T-helper 1 cell treated with Interleukin-12 subunit alpha and Interleukin-12 subunit beta and Interleukin-4 antibody, amounts not matched to agents 30 μg/mL and 1 μg/mL, for 36 hours (primary cell): Measurements from ENCODE around the gene FEN1.
A peak's percentile ranks its signal among the peaks of the same experiment; 100 is the strongest.

Experiments
- H3K27ac Mint-ChIP-seq: one replicate; pipeline ENCODE4 v1.8.0; 2021; ENCODE audit warnings: mild to moderate bottlenecking, mixed read lengths
- H3K27me3 Mint-ChIP-seq: one replicate; pipeline ENCODE4 v1.8.0; 2021; ENCODE audit warnings: low read depth, mixed read lengths
- H3K36me3 Mint-ChIP-seq: one replicate; pipeline ENCODE4 v1.8.0; 2021; ENCODE audit warnings: low read depth, mixed read lengths
- H3K4me1 Mint-ChIP-seq: one replicate; pipeline ENCODE4 v1.8.0; 2021; ENCODE audit warnings: low read depth, mixed read lengths
- H3K4me3 Mint-ChIP-seq: one replicate; pipeline ENCODE4 v1.8.0; 2021; ENCODE audit warnings: mild to moderate bottlenecking, moderate library complexity, mixed read lengths
- H3K9me3 Mint-ChIP-seq: one replicate; pipeline ENCODE4 v1.8.0; 2021; ENCODE audit warnings: mixed read lengths

The FEN1 gene

GRCh38 chr11:61777234-61778090 lies 15.2 kb upstream of the FEN1 start:
- H3K9me3 Mint-ChIP-seq = no peaks in the 10 kb centered on the region
- H3K4me1 Mint-ChIP-seq = peaks cover 11% of the 10 kb centered on the region
- no peak overlapping the region for H3K27ac Mint-ChIP-seq
- H3K36me3 Mint-ChIP-seq = no peaks in the 10 kb centered on the region
- H3K27me3 Mint-ChIP-seq = no peaks in the 10 kb centered on the region
- H3K4me3 Mint-ChIP-seq = peak overlapping the region; percentile 44

DNA sequence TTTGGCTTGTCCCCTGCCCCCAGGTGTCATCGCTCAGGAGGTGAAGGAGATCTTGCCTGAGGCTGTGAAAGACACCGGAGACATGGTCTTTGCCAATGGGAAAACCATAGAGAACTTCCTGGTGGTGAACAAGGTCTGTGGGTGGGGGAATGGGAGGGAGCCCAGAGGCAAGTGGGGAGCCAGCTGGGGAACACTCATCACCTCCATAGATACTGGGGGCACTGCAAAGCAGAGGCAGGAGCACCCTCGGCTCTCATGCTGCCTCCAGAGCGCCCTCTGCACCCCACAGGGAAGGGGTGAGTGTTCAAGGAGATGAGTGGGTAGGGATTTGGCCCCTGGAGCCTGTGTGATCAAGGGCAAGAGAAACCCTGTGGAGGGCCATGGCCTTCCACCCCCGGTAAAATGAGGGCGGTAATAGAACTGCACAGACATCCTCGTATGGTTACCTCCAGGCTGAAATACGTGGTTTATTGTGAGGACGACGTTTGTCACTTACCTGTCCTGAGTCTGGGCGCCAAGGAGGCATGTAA lies 14.3 kb upstream of the FEN1 start:
- Mint-ChIP-seq H3K36me3 (no peaks in the 10 kb centered on the region), H3K4me3 (peak overlapping the region; percentile 44), H3K4me1 (peaks cover 11% of the 10 kb centered on the region), H3K27me3 (no peaks in the 10 kb centered on the region), H3K27ac (no peak overlapping the region), H3K9me3 (no peaks in the 10 kb centered on the region)

GRCh38 chr11:61778920-61779650 lies 13.6 kb upstream of the FEN1 start:
- Mint-ChIP-seq H3K27me3 (no peaks in the 10 kb centered on the region), H3K4me1 (peaks cover 11% of the 10 kb centered on the region), H3K36me3 (peaks cover 2% of the 10 kb centered on the region), H3K4me3 (no peak overlapping the region), H3K9me3 (no peaks in the 10 kb centered on the region), H3K27ac (no peak overlapping the region)

GRCh38 chr11:61779666-61780525 lies 12.8 kb upstream of the FEN1 start:
- Mint-ChIP-seq H3K27ac (no peak overlapping the region), H3K27me3 (no peaks in the 10 kb centered on the region), H3K36me3 (peaks cover 10% of the 10 kb centered on the region), H3K4me3 (no peak overlapping the region), H3K9me3 (no peaks in the 10 kb centered on the region), H3K4me1 (peaks cover 11% of the 10 kb centered on the region)

DNA sequence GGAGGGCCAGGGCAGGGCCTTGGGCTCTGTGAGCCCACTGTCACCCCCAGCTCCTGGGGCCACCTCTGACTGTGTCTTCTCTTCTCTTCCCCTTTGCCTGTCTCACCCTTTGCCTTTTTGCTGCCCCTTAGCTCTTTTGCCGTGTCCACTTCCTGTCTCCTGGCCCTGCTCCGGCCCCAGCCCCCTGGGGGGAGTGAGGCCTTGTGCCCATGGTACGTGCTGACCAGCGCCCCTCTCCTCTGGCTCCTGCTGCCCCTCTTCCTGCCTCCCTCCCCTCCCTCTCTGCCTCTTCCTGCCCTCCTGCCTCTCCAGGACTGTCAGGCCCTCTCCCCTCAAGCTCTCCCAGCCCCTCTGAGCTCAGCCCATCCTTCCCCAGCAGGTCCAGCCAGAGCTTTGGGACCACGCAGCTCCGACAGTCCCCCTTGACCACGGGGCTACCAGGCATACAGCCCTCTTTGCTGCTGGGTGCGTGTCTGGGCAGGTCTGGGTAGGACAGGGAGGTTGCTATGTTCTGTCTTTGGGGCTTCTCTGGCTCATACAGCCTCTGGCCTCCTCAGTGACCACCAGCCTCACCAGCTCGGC lies 12.0 kb upstream of the FEN1 start:
- Mint-ChIP-seq H3K4me3 (no peak overlapping the region), H3K36me3 (peaks cover 11% of the 10 kb centered on the region), H3K4me1 (peaks cover 8% of the 10 kb centered on the region), H3K27ac (no peak overlapping the region), H3K27me3 (no peaks in the 10 kb centered on the region), H3K9me3 (no peaks in the 10 kb centered on the region)

DNA sequence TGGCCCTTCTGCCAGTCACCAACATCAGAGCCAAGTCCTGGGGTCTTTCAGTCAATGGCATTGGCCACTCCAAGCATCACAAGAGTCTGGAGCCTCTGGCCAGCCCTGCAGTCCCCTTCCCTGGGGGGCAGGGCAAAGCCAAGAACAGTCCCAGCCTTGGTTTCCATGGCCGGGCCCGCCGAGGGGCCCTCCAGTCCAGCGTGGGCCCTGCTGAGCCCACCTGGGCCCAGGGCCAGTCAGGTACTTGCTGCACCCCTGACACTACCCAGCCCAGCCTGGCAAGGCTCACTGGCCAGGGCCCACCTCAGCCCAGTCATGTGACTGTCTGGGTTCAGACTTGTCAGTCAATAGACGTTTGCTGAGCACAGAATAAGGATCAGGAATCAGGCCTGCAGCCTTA lies 11.1 kb upstream of the FEN1 start:
- H3K9me3 Mint-ChIP-seq = no peaks in the 10 kb centered on the region
- peaks cover 6% of the 10 kb centered on the region for H3K4me1 Mint-ChIP-seq
- peaks cover 11% of the 10 kb centered on the region for H3K36me3 Mint-ChIP-seq
- H3K27ac Mint-ChIP-seq = no peak overlapping the region
- no peak overlapping the region for H3K4me3 Mint-ChIP-seq
- H3K27me3 Mint-ChIP-seq = no peaks in the 10 kb centered on the region

DNA sequence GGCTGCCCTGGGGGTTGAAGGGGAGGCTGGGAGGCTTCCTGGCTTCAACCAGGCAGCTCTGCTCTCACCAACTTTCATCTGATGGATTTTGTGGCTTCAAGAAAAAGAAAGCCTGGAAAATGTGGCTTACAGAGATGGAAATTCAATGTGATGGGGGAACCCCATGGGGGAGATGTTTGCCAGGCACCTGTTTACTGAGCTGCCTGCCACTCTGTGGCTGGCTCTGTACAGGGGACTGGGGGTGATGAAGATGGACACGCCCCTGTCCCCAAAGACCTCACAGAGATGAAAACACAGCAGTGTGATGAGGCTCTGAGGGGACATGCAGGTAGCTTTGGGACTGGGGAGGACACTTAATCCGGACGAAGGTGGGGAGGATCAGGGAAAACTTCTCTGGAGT lies 10.4 kb upstream of the FEN1 start:
- Mint-ChIP-seq H3K4me1 (peaks cover 3% of the 10 kb centered on the region), H3K4me3 (no peak overlapping the region), H3K27me3 (no peaks in the 10 kb centered on the region), H3K27ac (no peak overlapping the region), H3K36me3 (peaks cover 11% of the 10 kb centered on the region), H3K9me3 (no peaks in the 10 kb centered on the region)

GRCh38 chr11:61782841-61783240 lies 9.9 kb upstream of the FEN1 start:
- H3K27ac Mint-ChIP-seq = no peak overlapping the region
- H3K4me1 Mint-ChIP-seq = peaks cover 2% of the 10 kb centered on the region
- peaks cover 11% of the 10 kb centered on the region for H3K36me3 Mint-ChIP-seq
- no peak overlapping the region for H3K4me3 Mint-ChIP-seq
- no peaks in the 10 kb centered on the region for H3K9me3 Mint-ChIP-seq
- no peaks in the 10 kb centered on the region for H3K27me3 Mint-ChIP-seq

DNA sequence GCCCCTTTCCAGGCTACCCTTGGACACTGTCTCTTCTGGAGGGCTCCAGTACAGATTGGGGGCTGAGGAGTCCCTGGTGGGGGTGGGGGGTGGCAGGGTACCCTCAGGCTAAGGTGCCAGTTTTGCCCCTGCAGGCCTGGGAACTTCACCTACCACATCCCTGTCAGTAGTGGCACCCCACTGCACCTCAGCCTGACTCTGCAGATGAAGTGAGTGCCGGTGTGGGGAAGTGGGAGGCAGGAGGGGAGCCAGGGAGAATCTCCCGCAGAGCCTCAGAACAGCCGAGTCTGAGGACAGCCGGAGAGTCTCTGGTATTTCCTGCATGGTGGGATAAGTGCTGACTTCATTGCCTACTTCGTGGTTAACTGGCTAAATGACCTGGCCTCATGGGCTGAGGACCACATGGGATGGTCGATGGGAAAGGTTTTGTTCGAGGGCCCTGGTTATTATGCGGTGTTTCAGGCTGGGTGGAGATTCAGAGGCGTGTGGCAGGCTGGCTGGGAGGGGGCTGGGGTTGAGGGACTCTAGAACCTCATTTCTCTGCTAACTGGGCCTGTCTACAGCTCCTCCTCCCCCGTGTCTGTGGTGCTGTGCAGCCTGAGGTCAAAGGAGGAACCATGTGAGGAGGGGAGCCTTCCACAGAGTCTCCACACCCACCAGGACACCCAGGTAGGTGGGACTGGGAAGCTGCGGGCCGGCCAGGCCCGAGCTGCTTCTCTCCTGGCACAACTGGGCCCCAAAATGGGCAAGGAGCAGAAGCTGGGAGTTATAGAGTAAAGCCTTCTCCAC lies 8.8 kb upstream of the FEN1 start:
- Mint-ChIP-seq H3K36me3 (peaks cover 18% of the 10 kb centered on the region), H3K4me1 (peaks cover 3% of the 10 kb centered on the region), H3K27me3 (no peaks in the 10 kb centered on the region), H3K27ac (no peak overlapping the region), H3K4me3 (no peak overlapping the region), H3K9me3 (no peaks in the 10 kb centered on the region)

DNA sequence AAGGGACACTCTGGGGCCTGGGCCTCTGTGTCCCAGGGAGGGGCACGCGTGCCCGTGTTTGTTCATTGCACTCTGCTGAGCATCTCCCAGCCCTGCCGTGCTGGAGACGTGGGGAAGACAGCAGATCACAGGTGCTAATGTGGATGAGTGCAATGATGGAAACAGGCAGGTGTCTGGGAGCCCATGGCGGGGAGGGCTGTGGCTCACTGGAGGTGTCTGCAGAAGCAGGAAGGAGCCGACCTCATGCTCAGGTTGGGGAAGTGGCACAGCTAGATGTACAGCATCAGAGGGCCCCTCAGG lies 8.3 kb upstream of the FEN1 start:
- H3K4me1 Mint-ChIP-seq = peaks cover 3% of the 10 kb centered on the region
- H3K27me3 Mint-ChIP-seq = no peaks in the 10 kb centered on the region
- H3K27ac Mint-ChIP-seq = no peak overlapping the region
- H3K4me3 Mint-ChIP-seq = no peak overlapping the region
- peaks cover 22% of the 10 kb centered on the region for H3K36me3 Mint-ChIP-seq
- no peaks in the 10 kb centered on the region for H3K9me3 Mint-ChIP-seq

DNA sequence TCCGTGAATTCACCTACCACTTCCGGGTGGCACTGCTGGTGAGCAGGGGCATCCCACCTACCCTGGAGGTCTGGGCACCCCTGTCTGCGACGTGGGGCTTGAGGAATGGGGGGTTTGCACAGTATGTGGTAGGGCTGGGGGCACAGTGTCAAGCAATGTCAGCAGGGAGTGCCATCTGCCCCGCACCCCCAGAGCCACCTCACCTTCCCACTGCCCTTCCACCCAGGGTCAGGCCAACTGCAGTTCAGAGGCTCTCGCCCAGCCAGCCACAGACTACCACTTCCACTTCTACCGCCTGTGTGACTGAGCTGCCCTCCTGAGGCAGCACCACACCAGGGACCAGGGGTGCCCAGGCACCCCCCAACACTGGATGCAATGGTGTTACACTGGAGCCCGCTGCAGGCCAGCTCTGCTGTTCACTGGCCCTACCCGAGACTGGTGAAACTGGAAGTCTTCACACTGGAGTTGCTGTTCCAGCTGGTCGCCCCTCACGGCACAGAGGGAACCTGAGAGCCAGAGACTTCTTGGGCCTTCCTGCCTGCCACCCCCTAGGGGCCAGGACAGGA lies 6.8 kb upstream of the FEN1 start:
- no peaks in the 10 kb centered on the region for H3K27me3 Mint-ChIP-seq
- no peak overlapping the region for H3K4me3 Mint-ChIP-seq
- H3K4me1 Mint-ChIP-seq = peaks cover 10% of the 10 kb centered on the region
- peaks cover 30% of the 10 kb centered on the region for H3K36me3 Mint-ChIP-seq
- H3K27ac Mint-ChIP-seq = no peak overlapping the region
- no peaks in the 10 kb centered on the region for H3K9me3 Mint-ChIP-seq

GRCh38 chr11:61787928-61788491 lies 4.7 kb upstream of the FEN1 start:
- H3K36me3 Mint-ChIP-seq = peaks cover 37% of the 10 kb centered on the region
- peaks cover 18% of the 10 kb centered on the region for H3K4me1 Mint-ChIP-seq
- H3K9me3 Mint-ChIP-seq = no peaks in the 10 kb centered on the region
- no peak overlapping the region for H3K4me3 Mint-ChIP-seq
- H3K27ac Mint-ChIP-seq = no peak overlapping the region
- no peaks in the 10 kb centered on the region for H3K27me3 Mint-ChIP-seq

- Mint-ChIP-seq H3K36me3 (peaks cover 36% of the 10 kb centered on the region), H3K27ac (peak overlapping the region; percentile 97), H3K4me1 (peaks cover 37% of the 10 kb centered on the region), H3K9me3 (no peaks in the 10 kb centered on the region), H3K4me3 (peak overlapping the region; percentile 87), H3K27me3 (no peaks in the 10 kb centered on the region)
Observed at GRCh38 chr11:61791737-61792309, 888 bp upstream of the FEN1 start.
